HG02852 (cell line): ENCODE results near the gene TBC1D24.

Experiments used
- ATAC-seq: cut with Tn5 transposase; IDR thresholded peaks from one replicate; pipeline ENCODE4 v1.9.1; 2021; ENCODE audit warnings: mild to moderate bottlenecking, moderate library complexity; ENCODE audit not compliant: unreplicated experiment

TBC1D24 gene

DNA sequence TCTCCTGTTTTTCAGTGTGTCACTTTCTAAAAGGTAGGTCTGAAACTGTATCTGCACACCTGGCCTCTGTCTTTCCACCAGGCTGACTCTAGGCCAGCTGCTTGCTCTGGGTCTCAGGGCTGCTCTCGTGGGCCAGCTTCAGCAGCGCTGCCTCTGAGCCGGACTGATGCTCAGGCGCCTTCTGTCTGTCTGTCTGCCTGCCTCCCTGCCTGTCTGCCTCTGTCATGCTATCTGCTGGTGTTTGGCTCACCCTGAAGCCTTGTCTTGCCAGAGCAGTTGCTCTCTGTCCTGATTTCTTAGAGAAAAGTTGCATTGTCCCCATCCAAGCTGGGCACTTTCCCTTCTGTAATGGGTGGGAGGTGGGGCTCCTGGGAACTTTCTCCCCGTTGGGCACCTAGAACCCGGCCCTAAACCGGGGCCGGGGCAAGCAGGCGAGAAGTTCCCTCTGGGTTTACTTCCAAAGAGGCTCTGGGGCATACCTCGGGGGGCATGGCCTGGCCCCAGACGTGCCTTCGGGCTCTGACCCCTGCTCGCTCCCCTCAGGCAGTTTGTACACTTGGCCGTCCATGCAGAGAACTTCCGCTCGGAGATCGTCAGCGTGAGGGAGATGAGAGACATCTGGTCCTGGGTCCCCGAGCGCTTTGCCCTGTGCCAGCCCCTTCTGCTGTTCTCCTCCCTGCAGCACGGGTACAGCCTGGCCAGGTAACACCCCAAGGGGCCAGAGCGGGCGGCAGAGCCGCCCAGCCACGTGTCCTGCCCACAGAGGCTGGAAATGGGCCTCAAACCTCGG, 23.0 kb downstream of the TBC1D24 start:
- ATAC-seq, result no peak

GRCh38 chr16:2498531-2499253, 23.8 kb downstream of the TBC1D24 start:
- no peak for ATAC-seq

DNA sequence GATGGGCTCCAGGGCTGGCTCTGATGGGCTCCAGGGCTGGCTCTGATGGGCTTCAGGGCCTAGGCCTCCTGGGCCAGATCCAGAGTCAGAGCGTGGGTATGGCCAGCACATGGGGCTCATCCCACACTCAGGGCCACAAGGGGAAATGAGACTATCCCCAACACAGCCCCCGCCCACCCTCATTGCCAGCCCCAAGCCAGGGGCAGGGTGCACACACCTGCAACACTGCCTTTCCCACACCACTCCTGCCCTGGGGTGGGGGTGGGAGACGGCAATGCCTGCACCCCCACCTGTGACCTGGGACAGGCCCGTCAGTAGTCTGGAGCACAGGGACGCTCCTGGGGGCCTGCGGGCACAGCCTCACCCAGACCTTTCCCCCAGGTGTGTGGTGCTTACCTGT, 24.5 kb downstream of the TBC1D24 start:
- ATAC-seq, result no peak

GRCh38 chr16:2499890-2500429, 25.0 kb downstream of the TBC1D24 start:
- no peak for ATAC-seq

GRCh38 chr16:2500430-2500917, 25.5 kb downstream of the TBC1D24 start:
- no peak for ATAC-seq

- ATAC-seq, result peak; percentile 61
These were observed 26.2 kb downstream of the TBC1D24 start for GRCh38 chr16:2500918-2501750.

DNA sequence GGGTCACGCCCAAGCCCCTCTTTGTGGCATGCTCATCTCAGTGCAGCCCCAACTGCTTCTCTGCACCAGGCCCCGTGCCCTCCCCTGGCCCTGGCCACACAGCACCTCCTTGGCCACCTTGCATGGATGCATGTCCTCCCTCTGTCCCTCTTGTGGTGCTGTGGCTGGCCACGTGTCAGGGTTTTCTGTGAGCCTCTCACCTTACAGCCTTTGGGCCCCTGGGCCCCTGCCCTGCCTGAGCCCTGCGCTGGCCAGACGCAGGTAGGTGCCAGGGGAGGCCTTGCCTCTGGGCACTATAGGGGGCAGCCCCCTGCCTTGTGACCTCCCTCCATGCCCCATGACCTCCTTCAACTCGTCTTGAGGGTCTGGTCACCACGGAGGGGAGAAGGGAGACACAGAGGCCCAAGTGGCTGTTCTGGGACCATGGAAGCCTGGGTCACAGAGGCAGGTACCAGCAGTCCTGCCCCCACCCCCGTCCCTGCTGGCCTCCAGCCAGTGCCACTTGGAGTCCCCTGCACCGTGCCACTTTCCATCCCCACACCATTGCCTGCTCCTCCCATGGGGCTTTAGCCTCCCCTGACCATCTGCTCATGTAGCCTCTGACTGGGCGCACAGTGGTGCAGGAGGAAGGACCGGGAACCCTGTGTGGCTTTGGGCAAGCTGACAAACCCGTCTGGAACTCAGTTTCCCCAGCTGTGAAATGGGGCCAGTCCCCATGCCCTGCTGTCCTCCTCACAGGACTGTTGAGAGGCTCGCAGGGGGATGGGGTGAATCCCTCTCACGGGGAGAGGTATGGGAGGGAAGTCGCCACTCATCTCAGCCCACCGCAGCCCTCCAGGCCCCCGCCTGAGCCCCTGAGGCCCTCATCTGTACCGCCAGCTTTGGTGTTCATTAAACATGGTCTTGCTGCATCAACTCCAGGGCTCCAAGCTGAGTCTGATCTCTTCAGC, 27.3 kb downstream of the TBC1D24 start:
- ATAC-seq, result no peak

GRCh38 chr16:2505695-2506094, 30.8 kb downstream of the TBC1D24 start:
- no peak for ATAC-seq

DNA sequence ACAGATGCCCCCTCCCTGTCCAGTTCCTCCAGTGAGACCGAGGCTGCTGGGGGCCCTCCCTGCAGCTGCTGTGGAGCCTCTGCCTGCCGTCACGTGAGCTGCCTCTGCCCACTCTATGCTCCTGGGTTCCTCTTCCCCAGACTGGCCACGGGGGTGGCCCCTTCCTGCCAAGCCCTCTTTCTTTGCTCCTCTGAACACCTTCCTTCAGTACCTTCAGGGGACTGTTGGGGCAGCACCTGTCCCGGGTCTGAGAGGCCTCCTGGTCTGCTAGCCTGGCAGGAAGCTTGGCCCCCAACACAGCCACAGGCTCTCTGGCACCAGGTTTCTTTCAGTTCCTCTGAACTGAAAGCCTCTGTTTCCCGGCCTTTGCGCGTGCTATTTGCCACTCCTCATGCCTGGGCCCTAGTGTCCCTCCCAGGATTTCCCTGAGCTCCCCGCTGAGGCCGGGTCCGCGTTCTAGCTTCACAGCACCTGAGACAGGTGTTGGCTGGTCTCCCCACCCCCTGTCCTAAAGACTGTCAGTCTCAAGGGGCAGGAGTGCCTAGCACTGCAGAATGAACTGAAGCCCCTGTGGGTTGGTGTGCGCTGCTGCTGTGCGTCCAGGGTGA, 32.2 kb downstream of the TBC1D24 start:
- ATAC-seq, result peak; percentile 61

DNA sequence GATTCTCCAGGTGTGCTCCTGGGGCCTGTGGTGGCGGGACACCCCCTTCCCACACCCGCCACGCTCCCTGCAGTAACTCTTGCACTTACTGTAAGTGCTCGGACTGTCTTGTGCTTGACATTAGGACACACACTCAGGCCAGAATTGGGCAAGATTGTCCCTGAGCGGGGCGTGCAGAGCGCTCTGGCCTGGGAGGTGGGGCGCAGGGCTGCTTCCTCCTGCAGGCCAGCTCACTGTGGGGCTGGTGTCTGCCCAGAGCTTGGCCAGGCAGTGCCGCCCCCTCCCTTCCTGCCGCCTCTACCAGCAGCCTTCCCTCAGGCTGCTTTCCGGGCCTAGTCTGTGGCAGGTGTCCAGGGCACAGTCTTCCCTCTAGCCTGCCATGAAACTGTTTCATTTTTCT, 32.7 kb downstream of the TBC1D24 start:
- no peak for ATAC-seq

DNA sequence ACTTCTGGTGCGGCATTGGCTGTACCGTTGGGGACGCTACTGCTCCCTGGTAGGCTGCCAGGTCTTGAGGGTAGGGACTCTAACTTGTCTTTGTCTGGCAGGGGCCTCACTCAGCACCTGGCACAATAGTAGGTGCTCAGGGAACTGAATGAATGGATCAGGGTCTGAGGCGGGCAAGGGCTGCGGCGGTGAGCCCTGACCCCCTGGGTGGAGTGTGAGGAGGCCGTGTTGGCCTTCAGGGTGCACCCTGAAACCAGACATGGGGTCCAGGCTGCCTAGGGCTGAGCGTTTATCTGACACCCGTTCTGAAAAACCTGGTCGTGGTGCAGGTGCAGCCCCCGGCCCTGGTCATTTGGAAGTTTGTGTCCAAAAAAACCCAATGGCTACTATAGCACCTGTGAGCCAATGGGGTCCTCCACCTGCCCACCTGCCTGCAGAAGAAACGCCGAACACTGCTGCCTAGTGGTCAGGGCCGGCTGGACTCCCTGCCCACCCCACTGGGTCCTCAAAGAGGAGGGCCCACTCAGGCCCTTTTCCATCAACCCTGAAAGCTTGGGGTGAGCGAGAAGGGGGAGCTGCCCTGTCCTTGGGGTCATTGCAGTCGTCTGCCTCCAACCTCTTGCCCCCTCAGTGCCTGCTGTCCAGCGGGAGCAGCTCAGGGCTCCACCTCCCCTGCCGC, 33.9 kb downstream of the TBC1D24 start:
- ATAC-seq, result no peak

- no peak for ATAC-seq
These were observed 36.3 kb downstream of the TBC1D24 start for GRCh38 chr16:2511128-2511800.

GRCh38 chr16:2511996-2512734, 37.2 kb downstream of the TBC1D24 start:
- ATAC-seq, result no peak

DNA sequence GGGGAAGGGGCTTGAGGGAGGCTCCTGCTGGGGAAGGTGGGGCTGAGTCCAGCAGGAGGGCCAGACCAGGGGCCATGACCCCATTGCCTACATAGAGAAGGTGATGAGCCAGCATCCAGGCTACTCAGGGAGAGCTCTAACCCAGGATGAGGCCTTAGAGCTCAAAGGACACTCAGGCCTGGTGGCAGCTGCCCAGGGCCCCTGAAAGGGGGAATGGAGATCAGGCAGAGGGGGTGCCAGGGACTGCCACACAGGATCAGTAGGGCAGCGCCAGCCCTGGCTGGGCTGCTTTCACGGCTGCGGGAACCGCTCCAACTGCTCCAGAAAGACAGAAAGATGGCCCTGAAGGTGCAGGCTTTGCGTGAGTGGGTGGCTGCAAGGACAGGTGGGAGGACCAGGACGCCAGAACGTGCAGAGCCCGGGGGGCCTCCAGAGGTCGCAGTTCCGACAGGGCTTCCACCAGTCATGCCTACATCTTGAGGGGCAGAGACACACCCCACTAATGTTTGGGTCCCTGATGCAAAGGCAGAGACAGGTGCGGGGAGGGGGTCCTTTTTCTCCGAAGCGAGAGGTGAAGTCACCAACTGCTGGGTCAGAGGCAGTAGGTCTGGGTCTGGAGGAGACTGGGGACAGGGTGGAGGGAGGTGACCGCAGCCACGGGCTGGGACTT, 37.9 kb downstream of the TBC1D24 start:
- no peak for ATAC-seq

GRCh38 chr16:2513405-2514332, 38.7 kb downstream of the TBC1D24 start, which contains the start of gene ATP6V0C:
Gene ATP6V0C, plus strand, starts transcription at chr16:2513952. Its CDS starts 152 bp downstream, at chr16:2514104.
- peak; percentile 75 for ATAC-seq
